Gastroesophageal sphincter (tissue), 4 donors: ENCODE data around the gene PACRG. TPM values are rescaled to one million over a fixed set of nuclear protein-coding genes. Genes with fewer than 3 reads are reported as not detected.
A peak's percentile ranks its signal among the peaks of the same experiment; 100 is the strongest.

Experiments used
- ATAC-seq: fragments of 150-250 bp; one replicate; pipeline ENCODE4 v1.9.1; 2016; ENCODE audit warnings: mild to moderate bottlenecking, moderate library complexity
- H3K27ac ChIP-seq, 4 donors: fragments of 200-600 bp; sonication (generic) in 3 of 4; 1 replicate in 3 of 4; 2 replicates in 1 of 4; pipeline ENCODE4 v1.5.1; 2016 to 2019
- H3K27me3 ChIP-seq: fragments of 200-600 bp; sonication (generic); one replicate; pipeline ENCODE4 v1.5.1; 2019
- H3K36me3 ChIP-seq, 2 donors: fragments of 200-600 bp; sonication (generic); one replicate each; pipeline ENCODE4 v1.5.1; 2019; ENCODE audit warnings: control low read depth in 1 of 2
- H3K4me1 ChIP-seq, 3 donors: fragments of 200-600 bp; sonication (generic); 1 replicate in 2 of 3; 2 replicates in 1 of 3; pipeline ENCODE4 v1.5.1; 2016 to 2019; ENCODE audit warnings: control low read depth in 2 of 3
- H3K4me3 ChIP-seq, 2 donors: fragments of 200-600 bp; sonication (generic); one replicate each; pipeline ENCODE4 v1.5.1; 2019; ENCODE audit warnings: mild to moderate bottlenecking in 1 of 2, moderate library complexity in 1 of 2
- H3K9me3 ChIP-seq, 3 donors: fragments of 200-600 bp; sonication (generic); one replicate each; pipeline ENCODE4 v1.5.1; 2017 to 2019; ENCODE audit warnings: control low read depth in 2 of 3
- CTCF ChIP-seq, 4 experiments: fragments of 200-600 bp in 2 of 4; fragments of 450-650 bp in 2 of 4; sonication (generic) in 1 of 4; IDR thresholded peaks; one replicate each; pipeline ENCODE4 v1.5.1; 2017 to 2019; ENCODE audit warnings: antibody characterized with exemption in 4 of 4, mild to moderate bottlenecking in 2 of 4, moderate library complexity in 2 of 4
- EP300 ChIP-seq: sonication (generic); formaldehyde crosslinking; IDR thresholded peaks from one replicate; pipeline ENCODE4 v1.6.1; 2017; ENCODE audit warnings: antibody characterized with exemption, mild to moderate bottlenecking
- POLR2A ChIP-seq, 2 donors: fragments of 450-650 bp; IDR thresholded peaks; one replicate each; pipeline ENCODE4 v1.6.1; 2017; ENCODE audit warnings: antibody characterized with exemption in 2 of 2, mild to moderate bottlenecking in 2 of 2, moderate library complexity in 1 of 2
- POLR2AphosphoS5 ChIP-seq: sonication (generic); formaldehyde crosslinking; IDR thresholded peaks from one replicate; pipeline ENCODE4 v1.6.1; 2017; ENCODE audit warnings: antibody characterized with exemption
- WGBS, 2 donors: methylation state at CpG; one replicate each; pipeline ENCODE4 v1.1.5; 2018; ENCODE audit warnings: low coverage in 1 of 2; 5-methylcytosine and 5-hydroxymethylcytosine counted together
- total RNA-seq, 4 donors: library from RNA; depleted of rRNA; stranded (reverse); fragments of >200 nt; gene quantifications; one replicate each; pipeline ENCODE4 v1.1.0, GENCODE V29; 2016

Gene PACRG
- total RNA-seq, 4 donors from 2014 or later: 1.0 to 7.0 TPM; not detected in 2

- Histone ChIP-seq H3K4me3 (no peak overlapping the region), H3K36me3 (no peaks in the 10 kb centered on the region), H3K9me3 (no peaks in the 10 kb centered on the region), H3K4me1 (no peaks in the 10 kb centered on the region), H3K27me3 (no peaks in the 10 kb centered on the region), H3K27ac (no peak overlapping the region)
- TF ChIP-seq POLR2AphosphoS5: no peak
- WGBS, 2 donors: 50 to 100% methylated on average over 2 of the region's 6 CpGs
- ATAC-seq: no peak
These were observed 124.4 kb downstream of the PACRG start for GRCh38 chr6:162852192-162852591.

GRCh38 chr6:162852840-162853577, 125.2 kb downstream of the PACRG start:
- Histone ChIP-seq H3K27ac (no peak overlapping the region), H3K4me3 (no peak overlapping the region), H3K4me1 (no peaks in the 10 kb centered on the region), H3K36me3 (no peaks in the 10 kb centered on the region), H3K9me3 (no peaks in the 10 kb centered on the region), H3K27me3 (no peaks in the 10 kb centered on the region)
- 73 to 86% methylated on average over 6 to 9 of the region's 9 CpGs for WGBS, 2 donors
- ATAC-seq: no peak
- TF ChIP-seq POLR2AphosphoS5: no peak

GRCh38 chr6:162854228-162854627, 126.5 kb downstream of the PACRG start:
- H3K4me1 ChIP-seq: no peaks in the 10 kb centered on the region
- H3K36me3 ChIP-seq: no peaks in the 10 kb centered on the region
- WGBS, 2 donors: 80 to 90% methylated on average over 1 of the region's 1 CpG
- H3K27ac ChIP-seq: no peak overlapping the region
- no peak for TF ChIP-seq POLR2AphosphoS5
- no peak for TF ChIP-seq CTCF (IDR thresholded peaks at IDR 0.05)
- no peak for TF ChIP-seq EP300
- TF ChIP-seq POLR2A (IDR thresholded peaks at IDR 0.05): no peak
- ATAC-seq: no peak
- H3K4me3 ChIP-seq: no peak overlapping the region
- H3K27me3 ChIP-seq: no peaks in the 10 kb centered on the region
- no peaks in the 10 kb centered on the region for H3K9me3 ChIP-seq

GRCh38 chr6:162854734-162855191, 127.0 kb downstream of the PACRG start:
- H3K4me1 ChIP-seq: no peaks in the 10 kb centered on the region
- 87 to 90% methylated on average over 10 to 19 of the region's 20 CpGs for WGBS, 2 donors
- no peak overlapping the region for H3K27ac ChIP-seq
- ATAC-seq: no peak
- no peak overlapping the region for H3K4me3 ChIP-seq
- H3K36me3 ChIP-seq: no peaks in the 10 kb centered on the region
- H3K27me3 ChIP-seq: no peaks in the 10 kb centered on the region
- H3K9me3 ChIP-seq: no peaks in the 10 kb centered on the region
- TF ChIP-seq CTCF (IDR thresholded peaks at IDR 0.05) (no peak), POLR2A (IDR thresholded peaks at IDR 0.05) (no peak), EP300 (no peak), POLR2AphosphoS5 (no peak)

GRCh38 chr6:162856885-162857284, 129.1 kb downstream of the PACRG start:
- Histone ChIP-seq H3K36me3 (no peaks in the 10 kb centered on the region), H3K4me1 (no peaks in the 10 kb centered on the region), H3K4me3 (peak overlapping the region in 1 of 2 donors; percentile 34), H3K9me3 (no peaks in the 10 kb centered on the region), H3K27ac (peak overlapping the region in 1 of 4 donors; percentile 32), H3K27me3 (no peaks in the 10 kb centered on the region)
- peak in 3 of 4 experiments; percentile 29 to 65 (median 48) for TF ChIP-seq CTCF (IDR thresholded peaks at IDR 0.05)
- TF ChIP-seq EP300: no peak
- TF ChIP-seq POLR2AphosphoS5: no peak
- no peak for TF ChIP-seq POLR2A (IDR thresholded peaks at IDR 0.05)
- 1 to 13% methylated on average over 4 to 7 of the region's 7 CpGs for WGBS, 2 donors
- ATAC-seq: peak; percentile 51

GRCh38 chr6:162857326-162857725, 129.6 kb downstream of the PACRG start:
- TF ChIP-seq EP300: no peak
- no peak for TF ChIP-seq POLR2AphosphoS5
- TF ChIP-seq CTCF (IDR thresholded peaks at IDR 0.05): no peak
- no peak for TF ChIP-seq POLR2A (IDR thresholded peaks at IDR 0.05)
- ATAC-seq: no peak
- no peaks in the 10 kb centered on the region for H3K27me3 ChIP-seq
- peak overlapping the region in 1 of 2 donors; percentile 34 for H3K4me3 ChIP-seq
- no peaks in the 10 kb centered on the region for H3K9me3 ChIP-seq
- 31% methylated on average over 2 of the region's 2 CpGs for WGBS, 2 donors
- H3K4me1 ChIP-seq: no peaks in the 10 kb centered on the region
- peak overlapping the region in 1 of 4 donors; percentile 32 for H3K27ac ChIP-seq
- H3K36me3 ChIP-seq: no peaks in the 10 kb centered on the region
